Choroid plexus epithelial cell (primary cell): ENCODE results near the gene FUS.

Source experiments
- DNase-seq: peaks from one replicate; pipeline ENCODE4 v3.0.0-alpha.2; 2010; ENCODE audit warnings: low read depth
- H3K4me3 ChIP-seq: 2 replicates; pipeline ENCODE4 v1.5.1; 2011; ENCODE audit warnings: low read depth, mild to moderate bottlenecking, control low read depth, low read length, moderate library complexity
- CTCF ChIP-seq: conservative IDR thresholded peaks from 2 replicates; pipeline ENCODE4 v1.5.1; 2011; ENCODE audit warnings: low read depth, mild to moderate bottlenecking, control low read depth, inconsistent platforms, low read length, moderate library complexity

Gene FUS

GRCh38 chr16:31200821-31201568 lies 21.1 kb downstream of the FUS start:
- peak; percentile 26 for TF ChIP-seq CTCF
- peak; percentile 23 for DNase-seq
- H3K4me3 ChIP-seq = no peak overlapping the region

- DNase-seq = peak; percentile 25
- H3K4me3 ChIP-seq = peak overlapping the region; percentile 74
- no peak for TF ChIP-seq CTCF
Measured at GRCh38 chr16:31201582-31202413, 21.9 kb downstream of the FUS start.

GRCh38 chr16:31202414-31203375 lies 22.8 kb downstream of the FUS start, which contains the start of gene PYCARD:
PYCARD (minus strand) TSS chr16:31202760; CDS start chr16:31202690, 70 bp downstream.
- DNase-seq = peak; percentile 44
- no peak for TF ChIP-seq CTCF

GRCh38 chr16:31204871-31205666 lies 25.1 kb downstream of the FUS start:
- H3K4me3 ChIP-seq = no peak overlapping the region
- no peak for TF ChIP-seq CTCF
- DNase-seq = no peak

More at GRCh38 chr16:31202414-31203375, 22.8 kb downstream of the FUS start, which contains the start of gene PYCARD:
- H3K4me3 ChIP-seq = peak within 1 kb of the TSS; percentile 74

GRCh38 chr16:31206776-31207175 lies 26.8 kb downstream of the FUS start:
- TF ChIP-seq CTCF = no peak
- H3K4me3 ChIP-seq = no peak overlapping the region
- no peak for DNase-seq

- no peak for DNase-seq
- H3K4me3 ChIP-seq = no peak overlapping the region
Measured at GRCh38 chr16:31213342-31213741, 33.4 kb downstream of the FUS start.

More at GRCh38 chr16:31213342-31213741, 33.4 kb downstream of the FUS start:
- no peak for TF ChIP-seq CTCF
